PFSK-1 (cell line): ENCODE results near the gene P2RY12.

Source experiments
- POLR2AphosphoS5 ChIP-seq: IDR thresholded peaks from 2 replicates; pipeline ENCODE4 v1.6.1; 2012; ENCODE audit warnings: low read depth, mild to moderate bottlenecking, control low read depth, low read length, moderate library complexity
- TAF1 ChIP-seq: IDR thresholded peaks from 2 replicates; pipeline ENCODE4 v1.6.1; 2012; ENCODE audit warnings: low read length, control low read depth, borderline replicate concordance; ENCODE audit not compliant: insufficient read depth
- TF ChIP-seq, protein P1 (sequence below), 2 experiments: IDR thresholded peaks; 2 replicates each; pipeline versions ENCODE4 v1.6.1 to v1.8.0; 2011 to 2012; ENCODE audit warnings: low read depth in 2 of 2, low read length in 2 of 2, control low read depth in 1 of 2, inconsistent platforms in 1 of 2, mild to moderate bottlenecking in 1 of 2, moderate library complexity in 1 of 2; ENCODE audit not compliant: insufficient read depth in 1 of 2

- TF ChIP-seq POLR2AphosphoS5 (no peak), TAF1 (no peak)
- TF ChIP-seq, protein P1, sequence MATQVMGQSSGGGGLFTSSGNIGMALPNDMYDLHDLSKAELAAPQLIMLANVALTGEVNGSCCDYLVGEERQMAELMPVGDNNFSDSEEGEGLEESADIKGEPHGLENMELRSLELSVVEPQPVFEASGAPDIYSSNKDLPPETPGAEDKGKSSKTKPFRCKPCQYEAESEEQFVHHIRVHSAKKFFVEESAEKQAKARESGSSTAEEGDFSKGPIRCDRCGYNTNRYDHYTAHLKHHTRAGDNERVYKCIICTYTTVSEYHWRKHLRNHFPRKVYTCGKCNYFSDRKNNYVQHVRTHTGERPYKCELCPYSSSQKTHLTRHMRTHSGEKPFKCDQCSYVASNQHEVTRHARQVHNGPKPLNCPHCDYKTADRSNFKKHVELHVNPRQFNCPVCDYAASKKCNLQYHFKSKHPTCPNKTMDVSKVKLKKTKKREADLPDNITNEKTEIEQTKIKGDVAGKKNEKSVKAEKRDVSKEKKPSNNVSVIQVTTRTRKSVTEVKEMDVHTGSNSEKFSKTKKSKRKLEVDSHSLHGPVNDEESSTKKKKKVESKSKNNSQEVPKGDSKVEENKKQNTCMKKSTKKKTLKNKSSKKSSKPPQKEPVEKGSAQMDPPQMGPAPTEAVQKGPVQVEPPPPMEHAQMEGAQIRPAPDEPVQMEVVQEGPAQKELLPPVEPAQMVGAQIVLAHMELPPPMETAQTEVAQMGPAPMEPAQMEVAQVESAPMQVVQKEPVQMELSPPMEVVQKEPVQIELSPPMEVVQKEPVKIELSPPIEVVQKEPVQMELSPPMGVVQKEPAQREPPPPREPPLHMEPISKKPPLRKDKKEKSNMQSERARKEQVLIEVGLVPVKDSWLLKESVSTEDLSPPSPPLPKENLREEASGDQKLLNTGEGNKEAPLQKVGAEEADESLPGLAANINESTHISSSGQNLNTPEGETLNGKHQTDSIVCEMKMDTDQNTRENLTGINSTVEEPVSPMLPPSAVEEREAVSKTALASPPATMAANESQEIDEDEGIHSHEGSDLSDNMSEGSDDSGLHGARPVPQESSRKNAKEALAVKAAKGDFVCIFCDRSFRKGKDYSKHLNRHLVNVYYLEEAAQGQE (IDR thresholded peaks at IDR 0.05; ENCODE audit: insufficient read depth in 1 of 2, low read depth in 2 of 2, low read length in 2 of 2), result no peak
These were observed 17.8 kb upstream of the P2RY12 start for GRCh38 chr3:151402349-151402748.
